ENCODE measurements around the gene SIX2. TPM values are rescaled to one million over a fixed set of nuclear protein-coding genes. Genes with fewer than 3 reads are reported as not detected.

SIX2 gene
- total and polyA plus RNA-seq, 2 of the 13 experiments (the other 11 are each of a cell fraction or from before 2014, with no cell fraction given) = not detected

GRCh38 chr2:45010702-45011012, 1.4 kb upstream of the SIX2 start (continued):
- TF ChIP-seq ZNF407 (CRISPR knock-in tag; IDR thresholded peaks at IDR 0.05; ENCODE audit: not compliant biosample characterization) (no peak), PHF21A (CRISPR knock-in tag; IDR thresholded peaks at IDR 0.05) (no peak)

- Histone ChIP-seq H2AFZ (ENCODE audit: low read length) (no peak overlapping the region), H3K4me2 (ENCODE audit: low read depth, low read length) (peak overlapping the region; percentile 59), H3K36me3 (replicated peaks in 1 of 2; ENCODE audit: control insufficient read depth in 1 of 2, insufficient read depth in 2 of 2, low read length in 2 of 2) (no peaks in the 10 kb centered on the region), H3K27ac (ENCODE audit: extremely low read length, insufficient read depth, low read length) (no peak overlapping the region), H3K79me2 (ENCODE audit: insufficient read depth, low read length) (no peaks in the 10 kb centered on the region), H3K9ac (ENCODE audit: insufficient read depth, low read depth, low read length) (no peak overlapping the region), H3K4me1 (ENCODE audit: insufficient read depth, low read length) (0 out of 2 replicates have a peak, but pooled peaks cover 6% of the 10 kb centered on the region), H4K20me1 (ENCODE audit: insufficient read depth, low read length) (no peaks in the 10 kb centered on the region), H3K4me3 (replicated peaks in 1 of 3; ENCODE audit: insufficient read depth in 1 of 3, low read depth in 2 of 3, low read length in 3 of 3) (peak overlapping the region in 1 of 3 experiments; percentile 53; a peak in 1 of 6 replicates), H3K27me3 (ENCODE audit: control insufficient read depth in 1 of 2, insufficient read depth in 2 of 2, low read length in 2 of 2) (peaks cover 12 to 78% of the 10 kb centered on the region in 2 experiments), H3K9me3 (ENCODE audit: low read length) (no peaks in the 10 kb centered on the region)
- FAIRE-seq (no peak), DNase-seq (ENCODE audit: low spot score) (no peak), ATAC-seq (peak; percentile 40)
- POLR2A ChIA-PET = no interaction called here
- TF ChIP-seq HES4 (CRISPR knock-in tag; IDR thresholded peaks at IDR 0.05; ENCODE audit: borderline replicate concordance) (0 out of 2 replicates have a peak, but pooled peaks have one; percentile 22), EZH2 (conservative IDR thresholded peaks at IDR 0.05; ENCODE audit: low read depth, low read length) (peak; percentile 94), SMC3 (IDR thresholded peaks at IDR 0.05; ENCODE audit: low read length) (no peak), ZNF343 (CRISPR knock-in tag; IDR thresholded peaks at IDR 0.05) (no peak), ZNF432 (CRISPR knock-in tag; IDR thresholded peaks at IDR 0.05; ENCODE audit: borderline replicate concordance) (no peak), SAP130 (CRISPR knock-in tag; IDR thresholded peaks at IDR 0.05; ENCODE audit: low read depth) (no peak), SKI (IDR thresholded peaks at IDR 0.05; ENCODE audit: partially characterized antibody) (no peak), IRF9 (CRISPR knock-in tag; IDR thresholded peaks at IDR 0.05; ENCODE audit: borderline replicate concordance) (no peak)
- intact Hi-C loops (cut with micrococcal nuclease; ENCODE audit: unreplicated experiment) (no loop called here), in situ Hi-C loops (cut with HindIII; ENCODE audit: extremely low pct_ligation_motif_present, low pct_unique_long_range_greater_than_20kb) (no loop called here)
- WGBS (ENCODE audit: low lambda C conversion rate) = 30% methylated on average over 49 of the region's 56 CpGs
- BruUV-seq (replicated peaks) = no TSS peak
- CTCF ChIA-PET (ENCODE audit: low intra/inter-chr PET ratio, low total read pairs) = no interaction called here
Measured at GRCh38 chr2:45009928-45010701, 863 bp upstream of the SIX2 start.

All from HepG2 (cell line).